GM12878 (cell line): ENCODE measurements around the gene ANAPC5. TPM values are rescaled to one million over a fixed set of nuclear protein-coding genes. Genes with fewer than 3 reads are reported as not detected.

Experiments
- ATAC-seq: fragments of 200-7000 bp; cut with Tn5 transposase; 3 replicates; pipeline ENCODE4 v1.9.1; 2020; ENCODE audit warnings: mild to moderate bottlenecking, moderate library complexity
- BruUV-seq: library from RNA; stranded (reverse); fragments of 400-500 nt; replicated peaks from 2 replicates; lab custom pipeline; 2021; lab: Mats Ljungman, UMichigan
- CTCF ChIA-PET: fragments of 300-600 bp; sonication (Branson Sonifier 250); formaldehyde crosslinking; extraction: SDS; loops from one replicate; lab custom pipeline; 2021; ENCODE audit warnings: inconsistent platforms; lab: Yijun Ruan, JAX
- POLR2A ChIA-PET: fragments of 350-600 bp; formaldehyde crosslinking; extraction: SDS; loops from one replicate; lab custom pipeline; 2021; ENCODE audit warnings: inconsistent platforms; lab: Charles Lee
- RAD21 ChIA-PET: fragments of 300-600 bp; sonication (Branson Sonifier 250); formaldehyde crosslinking; loops from one replicate; lab custom pipeline; 2023; ENCODE audit warnings: antibody characterized with exemption; ENCODE audit not compliant: unreplicated experiment; lab: Charles Lee
- SMC1A ChIA-PET: fragments of 300-600 bp; sonication (Branson Sonifier 250); formaldehyde crosslinking; loops from one replicate; lab custom pipeline; 2023; ENCODE audit not compliant: unreplicated experiment, uncharacterized antibody; lab: Charles Lee
- DNase-seq: peaks from one replicate; pipeline ENCODE4 v3.0.0-alpha.2; 2011; ENCODE audit warnings: low read depth, low spot score
- FAIRE-seq: peaks from 3 replicates; lab custom pipeline; 2011; peaks lifted over from hg19 to GRCh38; lab: Jason Lieb, UNC
- H2AFZ ChIP-seq: 2 replicates; pipeline ENCODE4 v1.6.0; 2011; ENCODE audit warnings: low read depth, low read length, control low read depth; ENCODE audit not compliant: control insufficient read depth
- H3K27ac ChIP-seq: 2 replicates; pipeline ENCODE4 v1.5.1; 2011; ENCODE audit warnings: control low read depth; ENCODE audit not compliant: control insufficient read depth, insufficient read depth
- H3K27me3 ChIP-seq, 2 experiments: replicated peaks in 1 of 2; 2 replicates each; pipeline versions ENCODE4 v1.6.0 to v1.6.1; 2011; ENCODE audit warnings: low read length in 1 of 2; ENCODE audit not compliant: control insufficient read depth in 2 of 2, insufficient read depth in 2 of 2
- H3K36me3 ChIP-seq, 2 experiments: 2 replicates each; pipeline ENCODE4 v1.5.1; 2011; ENCODE audit warnings: low read length in 1 of 2; ENCODE audit not compliant: control insufficient read depth in 2 of 2, insufficient read depth in 2 of 2
- H3K4me1 ChIP-seq: 2 replicates; pipeline ENCODE4 v1.6.1; 2011; ENCODE audit warnings: mild to moderate bottlenecking, low read length, moderate library complexity, mixed read lengths; ENCODE audit not compliant: control insufficient read depth, insufficient read depth
- H3K4me2 ChIP-seq: 2 replicates; pipeline ENCODE4 v1.6.0; 2011; ENCODE audit warnings: control low read depth; ENCODE audit not compliant: control insufficient read depth, insufficient read depth
- H3K4me3 ChIP-seq: fragments of 200-600 bp; sonication (generic); 2 replicates; pipeline ENCODE4 v1.5.1; 2016
- H3K79me2 ChIP-seq: 2 replicates; pipeline ENCODE4 v1.6.0; 2011; ENCODE audit warnings: low read length; ENCODE audit not compliant: control insufficient read depth, insufficient read depth
- H3K9ac ChIP-seq: 2 replicates; pipeline ENCODE4 v1.8.0; 2011; ENCODE audit warnings: low read length, control low read depth, mixed read lengths; ENCODE audit not compliant: control insufficient read depth, insufficient read depth
- H3K9me3 ChIP-seq: replicated peaks from 3 replicates; pipeline ENCODE4 v1.5.1; 2011; ENCODE audit warnings: mild to moderate bottlenecking, low read length; ENCODE audit not compliant: control insufficient read depth, insufficient read depth
- H4K20me1 ChIP-seq: 2 replicates; pipeline ENCODE4 v1.6.0; 2011; ENCODE audit not compliant: control insufficient read depth, insufficient read depth
- BCL11A ChIP-seq: IDR thresholded peaks from 2 replicates; pipeline ENCODE4 v1.6.1; 2011; ENCODE audit warnings: low read depth, low read length
- BCLAF1 ChIP-seq: fragments of 450-650 bp; IDR thresholded peaks from 2 replicates; pipeline ENCODE4 v1.6.1; 2017; ENCODE audit warnings: antibody characterized with exemption, mild to moderate bottlenecking, moderate library complexity
- JUND ChIP-seq: IDR thresholded peaks from 2 replicates; pipeline ENCODE4 v1.6.1; 2012; ENCODE audit warnings: low read depth, mild to moderate bottlenecking, low read length, improper control_type of control experiment, moderate library complexity
- NFXL1 ChIP-seq: fragments of 450-650 bp; IDR thresholded peaks from 2 replicates; pipeline ENCODE4 v1.6.1; 2017; ENCODE audit warnings: antibody characterized with exemption, mild to moderate bottlenecking, borderline replicate concordance
- NFYA ChIP-seq: IDR thresholded peaks from 2 replicates; pipeline ENCODE4 v1.6.1; 2011; ENCODE audit warnings: low read depth, mild to moderate bottlenecking, low read length, improper control_type of control experiment, borderline replicate concordance
- NKRF ChIP-seq: fragments of 450-650 bp; conservative IDR thresholded peaks from 2 replicates; pipeline ENCODE4 v1.6.1; 2017; ENCODE audit warnings: mild to moderate bottlenecking, moderate library complexity
- RB1 ChIP-seq: fragments of 450-650 bp; formaldehyde crosslinking; IDR thresholded peaks from 2 replicates; pipeline ENCODE4 v1.6.1; 2017; ENCODE audit warnings: mild to moderate bottlenecking, borderline replicate concordance
- SMARCA5 ChIP-seq: fragments of 450-650 bp; IDR thresholded peaks from 2 replicates; pipeline ENCODE4 v1.6.1; 2017; ENCODE audit warnings: mild to moderate bottlenecking
- SRF ChIP-seq, 2 experiments: IDR thresholded peaks; 2 replicates each; pipeline ENCODE4 v1.6.1; 2011; ENCODE audit warnings: low read depth in 2 of 2, low read length in 2 of 2, mild to moderate bottlenecking in 1 of 2, moderate library complexity in 1 of 2
- TCF12 ChIP-seq: IDR thresholded peaks from 2 replicates; pipeline ENCODE4 v1.6.1; 2011; ENCODE audit warnings: low read depth, mild to moderate bottlenecking, low read length
- WGBS: methylation state at CpG from one replicate; pipeline ENCODE4 v1.1.6; 2016; ENCODE audit warnings: low lambda C conversion rate; ENCODE audit not compliant: insufficient replicate concordance, insufficient coverage; ENCODE audit errors: missing lambda C conversion rate; 5-methylcytosine and 5-hydroxymethylcytosine counted together
- in situ Hi-C: fragments of 300-500 bp; cut with MboI; formaldehyde crosslinking; loops from 9 replicates; pipeline ENCODE4 v1.14.3; 2018; ENCODE audit warnings: mixed read lengths
- intact Hi-C: fragments of 100-400 bp; cut with micrococcal nuclease; formaldehyde crosslinking; loops from one replicate; pipeline ENCODE4 v1.14.2; 2022; ENCODE audit not compliant: unreplicated experiment
- polyA plus RNA-seq, 11 experiments: library from polyadenylated mRNA; depleted of rRNA in 4 of 11; unstranded in 6 of 11; stranded (reverse) in 5 of 11; fragments of >200 nt; fragmentation: Nextera tagmentation in 4 of 11; fragmentation: Illumina TruSeq in 1 of 11; extraction: Ambion mirVana in 4 of 11; extraction: Trizol in 1 of 11; gene quantifications; 1 replicate in 1 of 11; 2 replicates in 10 of 11; pipeline versions ENCODE4 v1.2.1 to v1.2.3, GENCODE V29; 2011 to 2016; ENCODE audit warnings: inconsistent platforms in 2 of 11, missing spikeins in 2 of 11, low read depth in 1 of 11
- total RNA-seq, 4 experiments: library from RNA; depleted of rRNA in 3 of 4; stranded (reverse); fragments of >200 nt in 3 of 4; fragmentation: Illumina TruSeq in 1 of 4; extraction: Trizol in 1 of 4; gene quantifications; 2 replicates each; pipeline versions ENCODE4 v1.2.1 to v1.2.3, GENCODE V29; 2013 to 2021

The ANAPC5 gene
- total and polyA plus RNA-seq, 10 of the 15 experiments (the other 5 are each of a cell fraction or from before 2014, with no cell fraction given), result 102 to 227 (median 166) TPM

GRCh38 chr12:121346747-121347146 lies 5.5 kb downstream of the ANAPC5 start:
- FAIRE-seq, result peak; percentile 7
- POLR2A ChIA-PET, result interaction anchor here (0.6 kb wide), 1 partner anchor 72 kb away, joined by 3 read pairs; no protein-coding TSS in a partner anchor

More at GRCh38 chr12:121346747-121347146, 5.5 kb downstream of the ANAPC5 start:
- Histone ChIP-seq H3K4me2 (no peak overlapping the region), H3K27me3 (no peaks in the 10 kb centered on the region), H3K4me3 (no peak overlapping the region), H3K4me1 (no peaks in the 10 kb centered on the region; the same call in 1 of the 2 replicates), H3K36me3 (peaks cover 14 to 35% of the 10 kb centered on the region in 2 experiments), H3K9ac (no peak overlapping the region), H2AFZ (no peak overlapping the region), H3K9me3 (no peaks in the 10 kb centered on the region), H3K27ac (no peak overlapping the region), H4K20me1 (no peaks in the 10 kb centered on the region; the same call in 1 of the 2 replicates), H3K79me2 (peaks cover 31% of the 10 kb centered on the region)
- SMC1A ChIA-PET, result interaction anchor here (3.3 kb wide), 1 partner anchor 12 kb away, joined by 15 read pairs; no protein-coding TSS in a partner anchor
- no TSS peak for BruUV-seq
- WGBS, result 43% methylated on average over 2 of the region's 2 CpGs
- intact Hi-C loops, result no loop called here
- in situ Hi-C loops, result loop anchor here (25.0 kb wide), 1 partner anchor 91 kb away; no protein-coding TSS in a partner anchor
- peak; percentile 27 for ATAC-seq
- RAD21 ChIA-PET, result no interaction called here
- no peak for TF ChIP-seq BCLAF1
- no peak for TF ChIP-seq SRF (IDR thresholded peaks at IDR 0.05; ENCODE audit: low read depth in 2 of 2, low read length in 2 of 2)
- no peak for TF ChIP-seq SMARCA5
- no peak for TF ChIP-seq NKRF
- no peak for TF ChIP-seq JUND
- no peak for TF ChIP-seq NFXL1
- TF ChIP-seq BCL11A, result no peak
- TF ChIP-seq NFYA, result no peak
- no peak for TF ChIP-seq TCF12
- TF ChIP-seq RB1, result no peak
- no peak for DNase-seq
- CTCF ChIA-PET, result interaction anchor here (0.8 to 5.5 kb wide), 3 partner anchors 12 to 98 kb away, joined by 3 to 51 read pairs (median 3); no protein-coding TSS in a partner anchor
